HG03378 (cell line): ENCODE measurements around the gene MARCHF2.

ENCODE experiments used
- ATAC-seq: cut with Tn5 transposase; IDR thresholded peaks from one replicate; pipeline ENCODE4 v1.9.1; 2021; ENCODE audit warnings: mild to moderate bottlenecking, moderate library complexity; ENCODE audit not compliant: unreplicated experiment

Gene MARCHF2

DNA sequence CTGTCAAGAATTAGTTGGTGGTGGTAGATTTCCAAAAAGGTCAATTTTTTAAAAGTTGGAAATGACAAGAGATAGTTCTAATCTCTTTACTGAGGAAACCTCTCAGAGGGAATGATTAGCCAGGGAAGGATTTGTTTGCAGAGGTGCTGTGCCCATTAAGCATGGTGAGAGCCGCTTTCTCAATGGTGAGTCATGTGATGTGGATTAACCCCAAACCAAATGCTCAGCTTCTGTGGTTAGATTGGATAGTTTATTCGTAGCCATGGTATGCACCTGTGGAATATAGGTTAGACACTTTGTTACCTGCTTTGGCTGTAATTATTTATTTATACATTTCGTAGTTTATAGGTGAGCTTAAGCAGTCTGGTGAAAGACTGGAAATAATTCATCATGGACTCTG is 38.8 kb downstream of the MARCHF2 start:
- ATAC-seq: no peak

DNA sequence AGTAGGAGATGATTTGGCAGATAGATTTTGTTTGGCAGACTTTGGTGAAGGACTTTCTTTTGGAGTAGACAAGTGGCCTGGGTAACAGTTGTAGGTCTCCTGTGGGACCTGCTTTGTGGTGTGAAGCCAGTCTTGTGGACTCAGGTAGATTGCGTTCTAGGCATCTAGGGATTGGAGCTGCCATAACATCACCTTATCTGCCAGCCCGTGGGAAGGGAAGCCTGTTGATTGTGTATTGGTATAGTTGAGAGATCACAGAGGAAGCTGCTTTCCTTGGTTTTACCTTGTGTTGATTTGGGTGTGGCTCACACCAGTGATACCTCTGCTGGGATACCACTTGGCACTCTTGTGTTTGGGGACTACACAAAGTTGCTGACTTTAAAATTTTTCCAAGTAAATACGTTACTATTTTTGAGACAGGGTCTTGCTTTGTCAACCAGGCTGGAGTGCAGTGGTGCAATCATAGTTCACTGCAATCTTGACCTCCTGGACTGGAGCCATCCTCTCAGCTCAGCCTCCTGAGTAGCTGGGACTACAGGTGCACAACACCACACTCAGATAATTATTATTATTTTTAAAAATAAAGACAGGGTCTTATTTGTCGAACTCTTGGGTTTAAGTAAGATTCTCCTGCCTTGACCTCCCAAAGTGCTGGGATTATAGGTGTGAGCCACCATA is 39.5 kb downstream of the MARCHF2 start:
- no peak for ATAC-seq

DNA sequence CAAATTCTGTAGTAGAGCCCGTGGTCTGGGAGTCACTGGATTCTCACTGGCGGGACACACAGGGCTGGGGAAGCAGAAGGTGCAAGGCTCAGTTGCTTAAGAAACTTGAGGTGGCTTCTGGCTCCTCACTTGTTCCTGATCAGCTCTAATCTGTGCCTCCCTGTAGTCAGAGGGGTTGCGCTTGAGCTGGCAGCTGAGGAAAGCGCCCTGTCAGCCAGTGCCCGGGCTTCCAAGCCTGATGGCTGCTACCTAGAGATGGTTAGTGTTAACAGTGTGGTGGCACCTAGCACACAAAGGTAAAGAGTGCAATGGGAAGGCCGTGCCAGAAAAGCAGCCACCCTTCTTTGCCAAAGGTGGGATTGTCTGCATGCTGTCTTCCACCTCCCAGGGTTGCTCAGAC is 40.5 kb downstream of the MARCHF2 start:
- ATAC-seq: no peak

DNA sequence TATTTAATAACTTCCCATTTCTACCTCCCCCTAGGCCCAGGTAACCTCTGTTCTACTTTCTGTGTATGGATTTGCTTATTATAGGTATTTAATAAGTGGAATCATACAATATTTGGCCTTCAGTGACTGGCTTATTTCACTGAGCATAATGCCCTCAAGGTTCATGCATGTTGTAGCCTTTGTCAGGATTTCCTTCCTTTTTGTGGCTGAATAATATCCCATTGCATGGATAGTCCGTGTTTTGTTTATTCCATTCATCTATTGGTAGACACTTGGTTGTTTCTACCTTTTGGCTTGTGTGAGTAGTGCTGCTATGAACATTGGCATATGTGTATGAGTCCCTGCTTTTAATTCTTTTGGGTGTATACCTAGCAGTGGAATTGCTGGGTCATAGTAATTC is 41.1 kb downstream of the MARCHF2 start:
- no peak for ATAC-seq

DNA sequence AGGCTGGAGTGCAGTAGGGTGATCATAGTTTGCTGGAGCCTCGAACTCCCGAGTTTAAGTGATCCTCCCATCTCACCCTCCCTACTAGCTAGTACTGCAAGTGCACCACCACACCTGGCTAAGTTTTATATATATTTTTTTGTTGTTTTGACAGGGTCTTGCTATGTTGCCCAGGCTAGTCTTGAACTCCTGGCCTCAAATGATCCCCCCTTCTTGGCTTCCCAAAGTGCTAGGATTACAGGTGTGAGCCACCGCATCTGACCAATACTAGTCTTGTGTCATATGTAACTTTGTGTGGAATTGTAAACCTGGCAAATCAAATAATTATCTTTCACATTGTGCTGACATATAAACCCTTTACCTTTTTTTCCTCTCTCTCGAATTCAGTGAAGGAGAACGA is 41.9 kb downstream of the MARCHF2 start:
- ATAC-seq: no peak

DNA sequence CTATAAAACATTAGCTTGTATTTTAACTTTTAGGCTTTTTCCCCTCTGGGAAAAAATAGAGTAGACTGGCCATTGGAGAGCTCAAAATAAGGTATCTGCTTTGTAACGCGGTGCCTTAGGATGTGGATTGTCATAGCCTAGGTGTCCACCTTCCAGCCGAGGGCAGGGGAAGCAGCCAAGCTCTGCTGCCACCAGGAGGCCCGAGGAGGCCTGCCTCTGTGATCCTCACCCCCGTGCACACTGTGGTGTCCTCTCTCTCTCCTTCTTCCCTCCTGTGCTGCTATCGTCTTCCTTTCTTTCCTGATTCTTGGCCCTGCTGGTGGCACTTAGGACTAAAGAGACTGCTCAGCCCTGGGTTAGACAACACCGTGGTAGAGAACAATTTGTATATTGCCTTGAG is 43.0 kb downstream of the MARCHF2 start:
- no peak for ATAC-seq

DNA sequence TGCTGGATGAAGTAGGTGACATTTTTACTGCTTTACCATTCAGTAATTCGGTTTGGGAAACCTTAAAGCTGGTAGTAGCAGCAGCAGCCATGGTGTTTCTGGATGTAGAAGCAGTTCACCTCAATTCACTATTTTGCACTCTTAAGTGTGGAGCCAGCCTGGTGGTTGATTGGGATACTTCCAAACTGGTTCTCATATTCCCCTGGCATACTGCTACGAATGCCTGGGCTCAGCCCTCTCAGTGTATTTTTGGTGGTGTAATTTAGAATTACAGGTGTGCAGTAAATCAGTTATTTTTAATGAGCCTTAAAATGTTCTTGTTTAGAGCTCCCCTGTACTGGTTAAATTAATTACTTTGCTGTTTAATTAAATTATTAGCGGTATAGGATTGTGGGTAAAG is 44.1 kb downstream of the MARCHF2 start:
- no peak for ATAC-seq

DNA sequence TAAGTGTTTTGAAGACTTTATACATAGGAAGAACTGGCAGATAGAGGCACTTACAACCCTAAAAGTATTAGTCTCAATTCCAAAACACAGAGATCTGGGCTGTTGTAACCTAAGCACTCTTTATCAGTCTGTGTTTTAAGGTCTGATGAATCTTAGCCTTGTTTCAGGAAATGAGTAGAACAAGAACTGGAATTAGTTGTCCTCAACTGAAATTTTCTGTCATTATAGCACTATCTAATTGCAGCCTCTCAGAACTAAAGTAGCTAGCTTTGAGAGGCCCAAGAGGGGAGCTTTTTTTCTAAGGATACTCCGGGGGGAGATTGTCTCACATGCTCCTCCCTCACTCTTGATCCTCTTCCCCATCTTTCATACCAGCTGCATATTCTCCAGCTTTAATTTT is 44.7 kb downstream of the MARCHF2 start:
- ATAC-seq: no peak

DNA sequence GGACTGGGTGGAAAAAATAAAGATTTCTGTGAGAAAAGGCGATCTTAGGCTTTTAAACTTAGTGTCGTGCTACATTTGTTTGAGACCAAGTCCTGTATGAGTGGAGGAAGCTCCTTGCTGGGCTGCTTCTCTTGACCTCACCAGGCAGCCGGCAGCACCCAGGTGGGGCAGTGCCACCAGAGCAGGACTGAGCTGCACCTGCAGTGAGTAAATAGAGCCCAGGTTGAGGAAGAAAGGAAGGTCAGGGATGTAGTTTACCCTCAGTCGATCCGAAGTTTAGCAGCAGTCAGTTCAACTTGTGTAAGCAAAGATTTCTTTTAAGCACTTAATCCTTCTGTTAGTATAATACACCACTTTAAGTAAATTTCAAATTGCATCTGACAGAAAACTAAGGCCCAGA is 45.3 kb downstream of the MARCHF2 start:
- ATAC-seq: no peak

DNA sequence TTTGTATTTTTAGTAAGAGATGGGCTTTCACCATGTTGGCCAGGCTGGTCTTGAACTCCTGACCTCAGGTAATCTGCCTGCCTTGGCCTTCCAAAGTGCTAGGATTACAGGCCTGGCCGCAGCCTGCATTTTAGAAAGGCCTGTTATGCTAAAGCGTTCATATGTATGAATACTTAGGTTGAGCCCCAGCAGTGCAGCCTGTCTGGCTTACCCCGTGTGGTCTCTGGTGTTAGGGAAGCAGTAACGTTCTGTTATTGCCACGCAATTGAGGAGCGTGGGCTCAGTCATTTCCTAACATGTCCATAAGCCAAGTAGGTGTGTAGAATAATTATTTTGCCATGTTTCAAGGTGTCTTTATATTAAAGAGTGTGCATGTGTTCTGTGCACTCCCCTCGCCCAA is 46.0 kb downstream of the MARCHF2 start:
- ATAC-seq: no peak

DNA sequence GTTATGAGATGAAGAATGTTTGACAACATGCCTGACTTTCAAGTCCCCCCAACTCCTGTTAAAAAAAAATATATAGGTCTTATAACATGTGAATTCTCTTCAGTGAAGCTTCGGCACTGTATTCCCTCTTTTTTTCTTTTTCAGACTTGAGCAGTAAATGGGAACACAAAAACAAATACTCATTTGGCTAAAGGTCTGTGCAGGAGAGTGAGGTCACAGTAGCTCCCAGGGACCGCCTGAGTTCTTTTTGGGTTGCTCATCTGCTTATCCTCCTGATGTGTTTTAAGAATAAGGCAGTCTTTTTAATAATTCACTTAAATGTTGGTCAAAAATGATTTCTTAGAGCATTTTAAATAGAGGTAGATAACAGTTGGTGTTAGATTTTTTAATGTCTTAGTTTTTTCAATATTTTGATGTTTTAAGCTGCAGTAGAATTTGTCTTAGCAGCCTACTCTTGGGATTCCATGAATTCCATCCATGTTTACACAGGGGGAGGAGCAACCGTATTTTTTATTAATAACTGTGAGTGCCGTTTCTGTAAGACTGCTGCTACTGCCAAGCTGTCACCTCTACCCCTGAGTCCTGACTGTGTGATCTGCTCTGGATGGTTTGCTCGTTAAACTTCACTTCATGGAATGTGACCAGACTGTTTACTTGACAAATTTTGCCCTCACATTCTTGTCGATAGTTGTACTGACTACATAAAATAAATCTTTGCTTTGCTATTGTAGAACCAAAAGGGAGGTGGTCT is 46.6 kb downstream of the MARCHF2 start:
- no peak for ATAC-seq

DNA sequence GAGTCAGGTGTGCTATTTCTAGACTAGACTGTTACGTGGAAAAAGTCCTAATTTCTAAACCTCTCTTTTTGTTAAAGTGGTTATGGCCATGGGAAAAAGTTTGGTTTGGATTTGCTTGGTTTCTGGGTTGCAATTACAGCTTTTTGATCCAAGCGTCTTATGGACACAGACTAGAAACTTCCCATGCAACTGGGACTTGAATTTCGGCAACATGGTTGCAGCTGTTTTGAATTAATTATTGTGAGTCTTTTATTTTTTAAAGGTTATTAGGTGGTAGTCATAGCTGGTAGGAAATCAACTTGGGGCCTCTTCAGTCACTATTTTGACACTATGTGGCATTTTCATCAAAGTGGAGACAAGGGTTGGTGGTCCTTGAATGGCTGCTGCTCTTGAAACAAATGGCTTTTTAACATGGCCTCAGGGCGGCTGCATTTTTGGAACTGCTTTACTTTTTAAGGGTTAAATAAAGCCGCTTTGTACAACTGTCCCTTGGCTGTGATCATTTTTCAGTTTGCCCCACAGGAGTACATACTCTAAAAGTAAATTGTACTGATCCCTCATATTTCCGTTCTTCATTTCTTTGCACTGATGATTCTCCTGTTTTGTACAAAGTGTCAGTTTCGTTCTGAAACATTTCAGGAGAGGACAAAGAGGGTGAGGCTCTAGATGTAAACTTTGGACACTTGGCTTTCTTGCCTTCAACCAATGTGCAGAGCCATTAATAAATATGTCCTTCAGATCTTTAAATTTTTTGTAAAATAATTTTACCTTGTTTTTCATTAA is 47.6 kb downstream of the MARCHF2 start:
- no peak for ATAC-seq

DNA sequence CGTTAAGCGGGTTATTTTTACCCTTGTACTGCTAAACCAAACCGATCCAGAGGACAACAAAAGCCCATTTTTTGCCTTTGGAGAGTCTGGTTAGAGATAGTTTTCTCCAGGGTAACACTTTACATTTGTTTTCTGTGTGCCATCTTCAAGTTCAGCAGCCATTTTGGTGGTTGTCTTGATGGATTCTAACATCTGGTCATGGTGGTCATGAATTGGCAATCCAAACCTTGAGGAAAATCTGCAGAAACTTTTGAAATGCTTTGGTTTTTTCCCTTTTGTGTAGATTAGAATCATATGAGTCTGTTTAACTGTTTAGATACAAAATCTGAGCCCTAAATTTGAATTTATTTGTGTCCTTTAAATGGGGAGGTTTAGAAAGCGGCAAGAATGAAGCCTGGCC is 48.3 kb downstream of the MARCHF2 start:
- no peak for ATAC-seq

DNA sequence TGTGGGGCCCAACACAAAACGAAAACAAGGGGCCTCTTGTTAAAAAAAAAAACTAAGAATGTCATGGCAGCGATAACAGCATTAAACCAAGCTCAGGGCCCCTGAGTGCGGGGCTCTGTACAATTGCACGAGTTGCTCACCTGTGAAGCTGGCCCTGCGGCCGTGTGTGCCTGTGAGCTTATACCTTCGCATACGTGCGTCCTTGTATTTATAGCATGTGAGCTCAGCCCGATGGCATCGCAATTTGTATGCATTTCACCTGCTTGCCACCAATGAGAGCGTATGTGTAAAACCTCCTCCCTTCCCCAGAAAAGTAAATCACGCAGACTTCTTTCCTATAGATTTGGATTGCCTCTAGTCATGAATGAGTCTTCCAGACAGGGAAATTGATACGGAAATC is 48.8 kb downstream of the MARCHF2 start:
- no peak for ATAC-seq

DNA sequence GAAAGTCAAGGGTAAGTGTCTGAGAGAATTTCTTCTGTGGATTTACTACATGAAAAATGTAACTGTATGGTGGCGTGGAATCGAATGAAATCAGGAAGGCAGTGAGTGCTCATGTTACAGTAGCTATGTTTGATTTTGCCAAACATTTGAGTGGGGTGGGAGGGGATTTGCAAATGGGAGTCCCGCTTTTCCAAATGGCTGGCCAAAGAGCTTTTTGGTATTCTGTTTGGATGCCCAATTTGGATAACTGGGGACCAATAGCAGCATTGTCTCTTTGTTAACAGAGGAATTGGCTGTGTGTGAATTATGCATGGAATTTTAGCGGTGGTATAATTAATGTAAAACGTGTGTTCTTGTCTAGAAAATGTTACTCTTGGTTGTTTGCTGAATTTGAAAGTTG is 49.5 kb downstream of the MARCHF2 start:
- ATAC-seq: no peak

DNA sequence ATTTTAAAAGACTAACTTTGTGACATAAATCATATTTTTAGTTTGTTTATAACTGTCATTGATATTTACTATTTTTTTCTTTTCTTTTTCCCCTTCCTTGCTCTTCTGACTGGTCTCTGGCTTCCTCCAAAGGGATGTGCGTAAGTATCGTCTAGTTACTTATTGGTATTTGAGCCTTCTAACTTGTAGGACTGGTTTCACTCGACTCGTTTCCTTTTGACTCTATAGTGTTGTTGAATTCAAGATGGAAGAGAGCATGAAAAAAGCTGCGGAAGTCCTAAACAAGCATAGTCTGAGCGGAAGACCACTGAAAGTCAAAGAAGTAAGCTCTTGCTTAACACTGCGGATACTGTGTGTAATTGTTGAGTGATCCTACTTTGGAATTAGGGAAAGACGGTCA is 50.3 kb downstream of the MARCHF2 start:
- ATAC-seq: no peak

DNA sequence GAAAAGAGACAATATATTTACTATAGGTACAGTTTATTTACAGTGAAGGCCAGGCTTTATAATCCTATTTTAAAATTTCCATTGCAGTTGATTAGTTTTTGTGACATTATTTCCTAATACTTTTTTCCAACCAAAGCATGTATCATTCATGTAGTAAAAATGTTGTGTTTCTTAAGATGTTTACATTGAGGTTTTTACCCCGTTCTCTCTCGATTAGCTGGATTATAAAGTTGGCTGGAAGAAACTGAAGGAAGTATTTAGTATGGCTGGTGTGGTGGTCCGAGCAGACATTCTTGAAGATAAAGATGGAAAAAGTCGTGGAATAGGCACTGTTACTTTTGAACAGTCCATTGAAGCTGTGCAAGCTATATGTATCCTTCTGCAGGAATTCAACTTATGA is 52.9 kb downstream of the MARCHF2 start:
- ATAC-seq: no peak

DNA sequence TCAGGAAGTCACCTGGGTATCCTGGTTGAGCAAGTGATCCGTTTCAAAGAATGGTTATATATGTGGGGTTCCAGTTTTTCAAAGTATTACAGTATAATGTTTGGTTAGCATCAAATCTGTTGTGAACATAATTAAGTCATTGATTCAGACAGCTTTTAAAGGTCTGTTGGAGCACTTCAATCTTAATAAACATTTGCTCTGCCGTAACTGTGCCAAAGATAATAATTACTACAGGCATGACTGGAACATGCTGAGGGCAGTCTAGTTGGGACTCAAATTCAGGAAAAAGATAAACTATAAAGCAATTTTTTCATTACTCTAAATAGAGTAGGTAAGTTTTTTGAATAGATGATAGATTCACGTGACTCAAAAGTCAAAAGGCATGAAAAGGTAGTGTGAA is 55.0 kb downstream of the MARCHF2 start:
- ATAC-seq: no peak

DNA sequence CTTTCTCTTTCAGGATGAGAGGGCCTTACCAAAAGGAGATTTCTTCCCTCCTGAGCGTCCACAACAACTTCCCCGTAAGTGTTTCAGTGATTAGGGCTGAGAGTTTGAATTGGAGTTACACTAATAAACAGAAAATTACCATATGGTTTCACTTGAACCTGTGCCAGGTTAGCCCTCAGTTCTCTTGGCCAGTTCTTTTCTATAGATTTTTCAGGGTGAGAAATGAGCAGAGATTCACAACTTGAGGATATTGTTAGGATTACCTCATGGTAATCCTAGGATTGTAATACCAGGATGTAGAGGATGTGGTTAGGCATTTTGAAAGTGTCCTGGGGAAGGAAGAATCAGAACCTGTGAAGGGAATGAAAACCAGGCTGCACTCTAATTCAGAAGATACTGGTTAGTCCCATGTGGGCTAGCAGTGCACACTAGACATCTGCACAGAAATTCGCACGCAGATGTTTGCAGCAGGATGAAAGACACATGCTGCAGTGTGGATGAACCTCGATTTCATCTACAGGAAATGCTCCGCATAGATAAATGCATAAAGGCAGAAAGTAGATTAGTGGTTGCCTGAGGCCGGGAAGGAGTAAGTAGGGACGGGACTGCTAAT is 55.8 kb downstream of the MARCHF2 start:
- ATAC-seq: no peak

DNA sequence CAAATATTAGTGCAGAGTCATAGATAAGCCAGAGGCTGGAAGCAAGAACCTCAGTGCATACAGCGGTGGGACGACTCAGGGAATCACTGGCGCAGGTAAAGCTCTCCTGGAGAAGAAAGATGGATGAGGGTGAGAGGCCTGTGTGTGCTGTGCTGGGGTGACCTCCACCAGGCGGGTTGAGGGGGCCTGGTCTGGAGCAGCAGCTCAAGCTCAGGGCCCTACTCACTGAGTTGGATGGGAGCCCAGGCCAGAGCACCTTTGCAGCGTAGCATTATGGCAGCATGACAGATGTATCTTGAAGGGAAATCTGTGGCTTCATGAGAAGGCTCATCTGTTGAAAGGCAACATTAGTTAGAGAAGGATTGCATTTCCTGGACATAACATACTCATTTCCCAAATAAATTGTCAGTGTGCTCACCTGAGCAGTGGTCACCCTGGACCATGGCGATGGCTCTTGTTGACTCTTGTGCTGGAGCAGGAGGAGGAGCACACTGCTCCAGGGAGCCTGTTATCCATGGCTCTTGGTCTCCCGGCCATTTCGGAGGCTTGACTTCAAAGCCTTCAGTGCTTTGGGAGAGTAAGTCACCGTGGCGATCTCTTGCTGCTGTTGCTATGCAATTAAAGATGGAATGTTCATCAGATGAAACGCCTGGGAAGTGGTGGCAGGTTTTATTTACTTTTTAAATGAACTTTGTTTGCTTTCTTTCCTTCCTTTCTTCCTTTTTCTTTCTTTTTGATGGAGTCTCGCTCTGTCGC is 56.7 kb downstream of the MARCHF2 start:
- no peak for ATAC-seq
